AG09319 (cell line): ENCODE measurements around the gene LOXHD1.

Source experiments
- DNase-seq: peaks from one replicate; pipeline ENCODE4 v3.0.0-alpha.2; 2010; ENCODE audit warnings: low read depth; ENCODE audit errors: extremely low read depth
- TF ChIP-seq, protein P1 (sequence below): IDR thresholded peaks from 2 replicates; pipeline ENCODE4 v1.5.1; 2011; ENCODE audit warnings: low read depth, mild to moderate bottlenecking, inconsistent platforms, low read length, moderate library complexity

Gene LOXHD1

DNA sequence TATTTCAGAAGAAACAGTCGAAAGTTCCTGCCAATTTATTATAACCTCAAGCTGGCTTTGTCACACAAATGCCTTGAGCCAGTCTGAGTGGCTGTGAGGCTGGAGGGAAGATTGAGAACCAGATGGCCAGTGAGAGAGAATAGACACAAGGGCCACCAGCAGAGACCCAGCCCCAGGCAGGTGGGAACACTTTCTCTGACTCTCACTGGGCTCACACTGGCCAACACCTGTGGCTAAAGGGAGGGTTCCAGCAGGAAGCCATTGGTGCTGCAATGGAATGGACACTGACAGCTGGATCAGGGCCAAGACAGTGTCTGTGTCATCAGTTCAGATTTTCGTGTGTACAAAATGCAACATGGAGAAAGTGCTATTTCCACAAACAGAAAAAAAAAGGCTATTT lies 29.9 kb downstream of the LOXHD1 start:
- TF ChIP-seq, protein P1, sequence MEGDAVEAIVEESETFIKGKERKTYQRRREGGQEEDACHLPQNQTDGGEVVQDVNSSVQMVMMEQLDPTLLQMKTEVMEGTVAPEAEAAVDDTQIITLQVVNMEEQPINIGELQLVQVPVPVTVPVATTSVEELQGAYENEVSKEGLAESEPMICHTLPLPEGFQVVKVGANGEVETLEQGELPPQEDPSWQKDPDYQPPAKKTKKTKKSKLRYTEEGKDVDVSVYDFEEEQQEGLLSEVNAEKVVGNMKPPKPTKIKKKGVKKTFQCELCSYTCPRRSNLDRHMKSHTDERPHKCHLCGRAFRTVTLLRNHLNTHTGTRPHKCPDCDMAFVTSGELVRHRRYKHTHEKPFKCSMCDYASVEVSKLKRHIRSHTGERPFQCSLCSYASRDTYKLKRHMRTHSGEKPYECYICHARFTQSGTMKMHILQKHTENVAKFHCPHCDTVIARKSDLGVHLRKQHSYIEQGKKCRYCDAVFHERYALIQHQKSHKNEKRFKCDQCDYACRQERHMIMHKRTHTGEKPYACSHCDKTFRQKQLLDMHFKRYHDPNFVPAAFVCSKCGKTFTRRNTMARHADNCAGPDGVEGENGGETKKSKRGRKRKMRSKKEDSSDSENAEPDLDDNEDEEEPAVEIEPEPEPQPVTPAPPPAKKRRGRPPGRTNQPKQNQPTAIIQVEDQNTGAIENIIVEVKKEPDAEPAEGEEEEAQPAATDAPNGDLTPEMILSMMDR = no peak
- DNase-seq = no peak

DNA sequence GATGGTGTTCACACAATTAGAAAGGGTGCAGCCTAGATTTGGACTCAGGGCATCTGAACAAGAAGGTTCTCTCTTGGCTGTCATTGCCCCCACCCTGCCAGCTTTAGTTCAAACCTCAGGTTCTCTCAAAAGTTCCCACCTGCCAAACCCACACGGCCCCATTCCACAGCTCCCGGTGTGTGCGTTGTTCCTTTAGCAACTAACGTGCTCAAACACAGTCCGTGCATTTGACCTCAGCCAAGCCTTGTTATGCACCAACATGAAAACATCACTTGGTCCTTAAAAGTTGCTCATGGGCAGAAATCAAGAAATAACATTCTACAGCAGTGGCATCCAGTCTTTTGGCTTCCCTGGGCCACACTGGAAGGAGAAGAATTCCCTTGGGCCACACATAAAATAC lies 32.0 kb downstream of the LOXHD1 start:
- DNase-seq = no peak
- TF ChIP-seq, protein P1 = no peak

DNA sequence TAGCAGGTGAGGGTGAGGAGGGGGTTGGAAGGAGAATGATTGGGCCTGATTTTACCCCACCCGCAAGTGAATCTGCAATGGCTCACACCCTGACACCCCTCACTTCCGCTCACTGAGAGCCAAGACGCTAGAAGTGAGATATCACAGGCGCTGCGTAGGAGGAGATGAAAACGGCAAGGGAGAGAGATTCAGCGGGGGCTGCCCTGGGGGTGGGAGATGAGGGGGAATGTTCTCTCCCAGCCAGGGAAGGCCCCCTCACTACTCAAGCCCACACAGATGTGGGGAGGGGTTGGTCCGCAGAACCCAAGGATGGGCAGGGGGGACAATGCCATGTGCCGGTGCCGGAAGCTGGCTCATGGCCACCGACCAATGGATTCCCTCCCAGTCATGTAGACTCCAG lies 32.9 kb downstream of the LOXHD1 start:
- TF ChIP-seq, protein P1 = no peak
- no peak for DNase-seq

DNA sequence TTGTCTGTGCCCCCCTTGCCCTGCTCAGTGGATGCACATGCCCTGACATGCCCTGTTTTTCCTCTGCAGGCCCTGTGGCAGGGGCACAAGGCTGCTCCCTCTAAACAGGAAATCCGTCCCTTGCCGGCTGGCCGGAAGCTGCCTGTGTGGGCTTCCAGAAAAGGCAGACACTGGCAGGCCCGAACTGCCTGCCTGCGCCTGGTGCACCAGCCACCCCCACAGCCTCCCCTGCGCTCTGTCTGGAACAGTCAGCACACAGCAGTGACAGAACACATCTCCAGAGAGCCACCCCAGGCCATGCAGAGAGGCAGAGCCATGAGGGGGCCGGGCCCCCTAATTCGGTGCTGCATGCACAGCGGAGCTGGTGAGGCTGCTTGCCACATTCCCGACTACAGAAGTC lies 33.5 kb downstream of the LOXHD1 start:
- TF ChIP-seq, protein P1 = no peak
- DNase-seq = no peak

DNA sequence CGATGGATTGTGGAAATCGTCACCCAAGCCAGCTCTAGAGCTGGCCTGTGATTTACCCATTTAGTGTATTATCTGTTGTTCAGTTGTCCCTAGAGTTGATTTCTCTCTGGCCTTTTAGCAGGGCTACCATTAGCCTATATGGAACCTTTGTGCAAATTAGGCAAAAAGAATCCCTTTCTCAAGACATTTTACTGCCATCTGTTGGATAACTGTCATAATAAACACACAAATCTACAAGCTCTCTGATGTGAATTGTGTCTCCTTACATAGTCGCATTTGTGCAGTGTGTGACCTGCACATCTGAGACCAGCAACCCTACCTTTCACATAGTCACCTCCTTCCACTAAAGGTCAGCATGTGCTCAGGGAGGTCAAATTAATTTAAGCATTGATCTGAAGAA lies 34.0 kb downstream of the LOXHD1 start:
- DNase-seq = no peak

DNA sequence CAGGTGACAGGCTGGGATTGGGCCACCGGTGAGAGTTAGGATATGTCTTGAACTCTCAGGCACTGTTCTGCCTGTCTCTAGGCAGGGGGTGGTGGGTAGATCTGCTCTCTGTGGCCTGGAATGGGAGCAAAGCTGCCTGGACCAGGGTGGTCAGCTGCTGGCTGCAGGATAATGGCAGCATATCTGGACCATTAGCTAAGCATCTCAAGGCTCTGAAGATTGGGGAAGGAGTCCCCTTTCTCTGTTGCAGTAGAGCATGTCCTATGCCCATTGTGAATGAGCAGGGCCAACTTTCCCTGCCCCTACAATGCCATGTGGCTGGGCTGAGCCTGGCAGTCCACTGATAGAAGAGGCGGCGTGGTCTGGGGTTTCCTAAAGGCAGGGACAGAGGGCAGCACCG lies 34.6 kb downstream of the LOXHD1 start:
- TF ChIP-seq, protein P1 = no peak
- no peak for DNase-seq

More for the DNA sequence above, 34.0 kb downstream of the LOXHD1 start:
- TF ChIP-seq, protein P1 = no peak; the same call in 1 of the 2 replicates

DNA sequence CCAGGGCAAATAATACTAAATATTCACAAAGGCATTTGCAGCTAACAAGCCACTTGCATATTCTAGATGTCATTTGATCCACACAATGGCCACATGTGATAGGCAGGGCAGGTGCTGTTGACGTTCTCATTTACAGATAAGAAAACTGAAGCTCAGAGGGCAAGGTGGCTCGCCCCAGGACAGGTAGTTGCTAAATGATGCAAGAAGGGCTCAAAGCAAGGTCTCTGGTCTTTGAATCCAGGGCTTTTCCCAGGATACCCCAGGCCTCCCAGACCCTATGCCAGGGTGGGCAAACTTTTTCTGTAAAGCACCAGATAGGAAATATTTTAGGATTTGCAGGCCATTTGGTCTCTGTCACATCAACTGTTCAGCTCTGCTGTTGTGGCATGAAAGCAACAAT lies 35.1 kb downstream of the LOXHD1 start:
- no peak for DNase-seq
- TF ChIP-seq, protein P1 = no peak
